Measurements from ENCODE around the gene OR1L6. TPM values are rescaled to one million over a fixed set of nuclear protein-coding genes. Genes with fewer than 3 reads are reported as not detected.

The OR1L6 gene
- total RNA-seq, 1 experiment from 2014 or later: not detected

DNA sequence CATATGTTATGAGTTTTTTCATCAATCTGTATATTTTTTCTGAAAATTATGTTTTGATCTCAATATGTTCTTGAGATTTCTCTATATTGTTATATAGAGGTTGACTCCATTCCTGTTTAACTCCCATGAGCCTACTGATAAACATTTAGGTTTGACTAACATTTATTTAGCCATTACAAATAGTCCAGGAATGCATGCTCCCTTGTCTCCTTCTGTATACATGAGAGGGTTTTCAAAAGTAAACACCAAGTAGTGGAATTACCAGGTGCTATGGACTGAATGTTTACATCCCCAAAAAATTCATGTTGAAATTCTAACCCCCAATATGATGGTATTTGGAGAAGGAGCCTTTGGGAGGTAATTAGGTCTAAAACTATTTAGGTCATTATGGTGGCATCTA lies 43.2 kb downstream of the OR1L6 start:
- H3K27ac ChIP-seq (ENCODE audit: low read length): no peak overlapping the region

DNA sequence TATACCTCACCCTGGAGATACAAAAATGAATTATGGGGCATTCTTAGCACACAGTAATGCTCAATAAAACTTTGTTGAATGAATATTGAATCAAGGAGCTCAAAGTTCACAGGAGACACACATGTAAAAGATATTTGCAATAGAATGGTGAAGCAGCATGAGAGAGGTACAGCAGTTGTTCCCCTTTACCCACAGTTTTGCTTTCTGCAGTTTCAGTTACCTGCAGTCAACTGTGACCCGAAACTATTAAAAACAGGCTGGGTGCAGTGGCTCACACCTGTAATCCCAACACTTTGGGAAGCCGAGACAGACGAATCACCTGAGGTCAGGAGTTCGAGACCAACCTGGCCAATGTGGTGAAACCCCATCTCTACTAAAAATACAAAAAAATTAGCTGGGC lies 44.2 kb downstream of the OR1L6 start:
- CTCF ChIA-PET: no interaction called here
- no peaks in the 10 kb centered on the region for H3F3A ChIP-seq (ENCODE audit: low read length, unreplicated experiment)
- no TSS peak for BruUV-seq (replicated peaks)
- intact Hi-C loops (cut with micrococcal nuclease): no loop called here
- H3K9ac ChIP-seq (ENCODE audit: low read length): no peak overlapping the region
- no peaks in the 10 kb centered on the region for H3K79me2 ChIP-seq (ENCODE audit: low read length)
- no peaks in the 10 kb centered on the region; the same call in 1 of the 2 replicates for H3K4me1 ChIP-seq (ENCODE audit: insufficient read depth, low read length)
- H3K4me2 ChIP-seq (ENCODE audit: low read length): no peak overlapping the region
- no peak overlapping the region for H3K4me3 ChIP-seq (ENCODE audit: low read length)
- H2AFZ ChIP-seq (ENCODE audit: low read length): no peak overlapping the region
- no peak overlapping the region for H3K27ac ChIP-seq (ENCODE audit: low read length)
- no peaks in the 10 kb centered on the region for H4K20me1 ChIP-seq (ENCODE audit: low read length)
- no peak for ATAC-seq
- no peaks in the 10 kb centered on the region for H3K36me3 ChIP-seq (ENCODE audit: low read depth, low read length)
- TF ChIP-seq EZH2 (IDR thresholded peaks at IDR 0.05; ENCODE audit: low read length, unreplicated experiment): no peak
- no peak for TF ChIP-seq EZH2phosphoT487 (IDR thresholded peaks at IDR 0.05; ENCODE audit: borderline replicate concordance, low read length)
- TF ChIP-seq, protein P1, sequence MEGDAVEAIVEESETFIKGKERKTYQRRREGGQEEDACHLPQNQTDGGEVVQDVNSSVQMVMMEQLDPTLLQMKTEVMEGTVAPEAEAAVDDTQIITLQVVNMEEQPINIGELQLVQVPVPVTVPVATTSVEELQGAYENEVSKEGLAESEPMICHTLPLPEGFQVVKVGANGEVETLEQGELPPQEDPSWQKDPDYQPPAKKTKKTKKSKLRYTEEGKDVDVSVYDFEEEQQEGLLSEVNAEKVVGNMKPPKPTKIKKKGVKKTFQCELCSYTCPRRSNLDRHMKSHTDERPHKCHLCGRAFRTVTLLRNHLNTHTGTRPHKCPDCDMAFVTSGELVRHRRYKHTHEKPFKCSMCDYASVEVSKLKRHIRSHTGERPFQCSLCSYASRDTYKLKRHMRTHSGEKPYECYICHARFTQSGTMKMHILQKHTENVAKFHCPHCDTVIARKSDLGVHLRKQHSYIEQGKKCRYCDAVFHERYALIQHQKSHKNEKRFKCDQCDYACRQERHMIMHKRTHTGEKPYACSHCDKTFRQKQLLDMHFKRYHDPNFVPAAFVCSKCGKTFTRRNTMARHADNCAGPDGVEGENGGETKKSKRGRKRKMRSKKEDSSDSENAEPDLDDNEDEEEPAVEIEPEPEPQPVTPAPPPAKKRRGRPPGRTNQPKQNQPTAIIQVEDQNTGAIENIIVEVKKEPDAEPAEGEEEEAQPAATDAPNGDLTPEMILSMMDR (conservative IDR thresholded peaks at IDR 0.05; ENCODE audit: low read depth, low read length): no peak
- no peaks in the 10 kb centered on the region for H3K27me3 ChIP-seq (ENCODE audit: low read length)
- H3K9me3 ChIP-seq (ENCODE audit: low read length): no peaks in the 10 kb centered on the region
- no peaks in the 10 kb centered on the region for H3K9me2 ChIP-seq (replicated peaks; ENCODE audit: low read length)
- DNase-seq: no peak
- POLR2A ChIA-PET (ENCODE audit: unreplicated experiment): no interaction called here

More for the DNA sequence above, 43.2 kb downstream of the OR1L6 start:
- DNase-seq: peak; percentile 32
- ATAC-seq: peak; percentile 43; the same call in 1 of the 2 replicates
- ChIA-PET POLR2A (ENCODE audit: unreplicated experiment) (no interaction called here), CTCF (no interaction called here)
- H3K9me3 ChIP-seq (ENCODE audit: low read length): no peaks in the 10 kb centered on the region
- no peak overlapping the region for H3K4me2 ChIP-seq (ENCODE audit: low read length)
- no peaks in the 10 kb centered on the region for H3K36me3 ChIP-seq (ENCODE audit: low read depth, low read length)
- H3K4me3 ChIP-seq (ENCODE audit: low read length): no peak overlapping the region
- H3K9me2 ChIP-seq (replicated peaks; ENCODE audit: low read length): no peaks in the 10 kb centered on the region
- no peaks in the 10 kb centered on the region for H4K20me1 ChIP-seq (ENCODE audit: low read length)
- TF ChIP-seq EZH2phosphoT487 (IDR thresholded peaks at IDR 0.05; ENCODE audit: borderline replicate concordance, low read length): no peak
- TF ChIP-seq, protein P1 (conservative IDR thresholded peaks at IDR 0.05; ENCODE audit: low read depth, low read length): no peak
- TF ChIP-seq EZH2 (IDR thresholded peaks at IDR 0.05; ENCODE audit: low read length, unreplicated experiment): no peak
- no peak overlapping the region for H3K9ac ChIP-seq (ENCODE audit: low read length)
- H3K79me2 ChIP-seq (ENCODE audit: low read length): no peaks in the 10 kb centered on the region
- no peaks in the 10 kb centered on the region; the same call in 1 of the 2 replicates for H3K4me1 ChIP-seq (ENCODE audit: insufficient read depth, low read length)
- H3F3A ChIP-seq (ENCODE audit: low read length, unreplicated experiment): no peaks in the 10 kb centered on the region
- H3K27me3 ChIP-seq (ENCODE audit: low read length): no peaks in the 10 kb centered on the region
- no TSS peak for BruUV-seq (replicated peaks)
- no peak overlapping the region for H2AFZ ChIP-seq (ENCODE audit: low read length)
- intact Hi-C loops (cut with micrococcal nuclease): no loop called here

- TF ChIP-seq EZH2 (IDR thresholded peaks at IDR 0.05; ENCODE audit: low read length, unreplicated experiment) (no peak), EZH2phosphoT487 (IDR thresholded peaks at IDR 0.05; ENCODE audit: borderline replicate concordance, low read length) (no peak)
- Histone ChIP-seq H3F3A (ENCODE audit: low read length, unreplicated experiment) (no peaks in the 10 kb centered on the region), H3K9ac (ENCODE audit: low read length) (no peak within 1 kb of the TSS), H3K27me3 (ENCODE audit: low read length) (no peaks in the 10 kb centered on the region), H3K9me3 (ENCODE audit: low read length) (no peaks in the 10 kb centered on the region), H3K79me2 (ENCODE audit: low read length) (no peaks in the 10 kb centered on the region), H3K27ac (ENCODE audit: low read length) (no peak within 1 kb of the TSS), H2AFZ (ENCODE audit: low read length) (no peak within 1 kb of the TSS), H4K20me1 (ENCODE audit: low read length) (no peaks in the 10 kb centered on the region), H3K4me3 (ENCODE audit: low read length) (no peak within 1 kb of the TSS), H3K9me2 (replicated peaks; ENCODE audit: low read length) (no peaks in the 10 kb centered on the region), H3K4me1 (ENCODE audit: insufficient read depth, low read length) (no peaks in the 10 kb centered on the region; the same call in 1 of the 2 replicates), H3K36me3 (ENCODE audit: low read depth, low read length) (no peaks in the 10 kb centered on the region), H3K4me2 (ENCODE audit: low read length) (no peak within 1 kb of the TSS)
- DNase-seq (no peak), ATAC-seq (no peak)
- POLR2A ChIA-PET (ENCODE audit: unreplicated experiment): no interaction called here
- intact Hi-C loops (cut with micrococcal nuclease): no loop called here
- no TSS peak for BruUV-seq (replicated peaks)
- CTCF ChIA-PET: no interaction called here
Observed at GRCh38 chr9:122788831-122789230, 46.7 kb downstream of the OR1L6 start, which contains the start of gene OR5C1. TSS of gene OR5C1 (plus strand) at chr9:122788933. CDS start at chr9:122788933, 0 bp downstream.
